ENCODE data around the gene SUMO4. TPM values are rescaled to one million over a fixed set of nuclear protein-coding genes. Genes with fewer than 3 reads are reported as not detected.

SUMO4 gene
- polyA plus RNA-seq: 0.79 TPM

- no peaks in the 10 kb centered on the region for H3K27me3 Mint-ChIP-seq
- peak within 1 kb of the TSS in 1 of 3 donors; percentile 53 for H3K27ac Mint-ChIP-seq
- no peak within 1 kb of the TSS for H3K4me3 Mint-ChIP-seq
- H3K9me3 Mint-ChIP-seq: no peaks in the 10 kb centered on the region
- H3K4me1 Mint-ChIP-seq: peaks cover 2 to 7% (median 6%) of the 10 kb centered on the region in 3 donors
- H3K36me3 Mint-ChIP-seq: peaks cover 10% of the 10 kb centered on the region
These were observed at the start of gene SUMO4 for GRCh38 chr6:149400050-149400449. Gene SUMO4 (plus strand): TSS chr6:149400262. CDS start chr6:149400392, 130 bp downstream.

- H3K9me3 Mint-ChIP-seq: no peaks in the 10 kb centered on the region
- H3K4me3 Mint-ChIP-seq: no peak overlapping the region
- no peaks in the 10 kb centered on the region for H3K27me3 Mint-ChIP-seq
- H3K36me3 Mint-ChIP-seq: peaks cover 3% of the 10 kb centered on the region
- no peak overlapping the region for H3K27ac Mint-ChIP-seq
- H3K4me1 Mint-ChIP-seq: peaks cover 18 to 48% (median 32%) of the 10 kb centered on the region in 3 donors
These were observed 46.1 kb upstream of the SUMO4 start for GRCh38 chr6:149354009-149354408.

GRCh38 chr6:149356081-149356750, 43.8 kb upstream of the SUMO4 start:
- H3K27ac Mint-ChIP-seq: no peak overlapping the region
- H3K4me3 Mint-ChIP-seq: no peak overlapping the region

GRCh38 chr6:149357726-149358538, 42.1 kb upstream of the SUMO4 start:
- Mint-ChIP-seq H3K4me1 (peaks cover 29 to 45% (median 33%) of the 10 kb centered on the region in 3 donors), H3K27ac (peak overlapping the region in 1 of 3 donors; percentile 39), H3K4me3 (no peak overlapping the region), H3K9me3 (no peaks in the 10 kb centered on the region), H3K36me3 (peaks cover 20% of the 10 kb centered on the region), H3K27me3 (no peaks in the 10 kb centered on the region)

More at GRCh38 chr6:149356081-149356750, 43.8 kb upstream of the SUMO4 start:
- no peaks in the 10 kb centered on the region for H3K9me3 Mint-ChIP-seq
- H3K36me3 Mint-ChIP-seq: peaks cover 17% of the 10 kb centered on the region
- H3K4me1 Mint-ChIP-seq: peaks cover 27 to 44% (median 30%) of the 10 kb centered on the region in 3 donors
- H3K27me3 Mint-ChIP-seq: no peaks in the 10 kb centered on the region

- Mint-ChIP-seq H3K4me1 (peaks cover 34 to 48% (median 36%) of the 10 kb centered on the region in 3 donors), H3K9me3 (no peaks in the 10 kb centered on the region), H3K36me3 (peaks cover 21% of the 10 kb centered on the region), H3K27ac (peak overlapping the region in 2 of 3 donors; percentile 27 to 71), H3K4me3 (peak overlapping the region in 1 of 4 donors; percentile 22), H3K27me3 (no peaks in the 10 kb centered on the region)
These were observed 40.6 kb upstream of the SUMO4 start for GRCh38 chr6:149359440-149359839.

- H3K4me1 Mint-ChIP-seq: peaks cover 42 to 51% (median 43%) of the 10 kb centered on the region in 3 donors
These were observed 39.5 kb upstream of the SUMO4 start for GRCh38 chr6:149360536-149360935.

GRCh38 chr6:149362289-149362688, 37.8 kb upstream of the SUMO4 start:
- H3K9me3 Mint-ChIP-seq: no peaks in the 10 kb centered on the region
- H3K36me3 Mint-ChIP-seq: peaks cover 21% of the 10 kb centered on the region
- peak overlapping the region in 1 of 3 donors; percentile 18 for H3K27ac Mint-ChIP-seq
- H3K4me3 Mint-ChIP-seq: peak overlapping the region in 1 of 4 donors; percentile 17
- no peaks in the 10 kb centered on the region for H3K27me3 Mint-ChIP-seq
- H3K4me1 Mint-ChIP-seq: peaks cover 40 to 43% (median 42%) of the 10 kb centered on the region in 3 donors

More at GRCh38 chr6:149360536-149360935, 39.5 kb upstream of the SUMO4 start:
- H3K9me3 Mint-ChIP-seq: no peaks in the 10 kb centered on the region
- H3K36me3 Mint-ChIP-seq: peaks cover 21% of the 10 kb centered on the region
- no peak overlapping the region for H3K4me3 Mint-ChIP-seq
- H3K27me3 Mint-ChIP-seq: no peaks in the 10 kb centered on the region
- H3K27ac Mint-ChIP-seq: no peak overlapping the region

- Mint-ChIP-seq H3K9me3 (no peaks in the 10 kb centered on the region), H3K36me3 (peaks cover 18% of the 10 kb centered on the region), H3K27me3 (no peaks in the 10 kb centered on the region), H3K27ac (no peak overlapping the region), H3K4me3 (no peak overlapping the region), H3K4me1 (peaks cover 40 to 43% (median 42%) of the 10 kb centered on the region in 3 donors)
These were observed 36.9 kb upstream of the SUMO4 start for GRCh38 chr6:149363154-149363553.

- H3K4me1 Mint-ChIP-seq: peaks cover 32 to 35% (median 32%) of the 10 kb centered on the region in 3 donors
- peaks cover 13% of the 10 kb centered on the region for H3K36me3 Mint-ChIP-seq
- no peaks in the 10 kb centered on the region for H3K27me3 Mint-ChIP-seq
- no peak overlapping the region for H3K4me3 Mint-ChIP-seq
- peak overlapping the region in 1 of 3 donors; percentile 28 for H3K27ac Mint-ChIP-seq
- H3K9me3 Mint-ChIP-seq: no peaks in the 10 kb centered on the region
These were observed 35.5 kb upstream of the SUMO4 start for GRCh38 chr6:149364557-149364956.

- no peaks in the 10 kb centered on the region for H3K27me3 Mint-ChIP-seq
- H3K27ac Mint-ChIP-seq: peak overlapping the region in 1 of 3 donors; percentile 6
- no peaks in the 10 kb centered on the region for H3K9me3 Mint-ChIP-seq
- H3K4me1 Mint-ChIP-seq: peaks cover 31 to 37% (median 34%) of the 10 kb centered on the region in 3 donors
- peak overlapping the region in 1 of 4 donors; percentile 33 for H3K4me3 Mint-ChIP-seq
- peaks cover 9% of the 10 kb centered on the region for H3K36me3 Mint-ChIP-seq
These were observed 34.9 kb upstream of the SUMO4 start for GRCh38 chr6:149365197-149365596.

GRCh38 chr6:149366267-149366921, 33.7 kb upstream of the SUMO4 start:
- peaks cover 29 to 44% (median 37%) of the 10 kb centered on the region in 3 donors for H3K4me1 Mint-ChIP-seq
- H3K27me3 Mint-ChIP-seq: no peaks in the 10 kb centered on the region
- no peak overlapping the region for H3K27ac Mint-ChIP-seq
- no peak overlapping the region for H3K4me3 Mint-ChIP-seq
- H3K36me3 Mint-ChIP-seq: peaks cover 5% of the 10 kb centered on the region
- H3K9me3 Mint-ChIP-seq: no peaks in the 10 kb centered on the region

GRCh38 chr6:149368065-149368464, 32.0 kb upstream of the SUMO4 start:
- Mint-ChIP-seq H3K9me3 (no peaks in the 10 kb centered on the region), H3K4me1 (peaks cover 29 to 38% (median 37%) of the 10 kb centered on the region in 3 donors), H3K27me3 (no peaks in the 10 kb centered on the region), H3K36me3 (peaks cover 3% of the 10 kb centered on the region), H3K27ac (no peak overlapping the region), H3K4me3 (no peak overlapping the region)

GRCh38 chr6:149371154-149371553, 28.9 kb upstream of the SUMO4 start:
- H3K4me1 Mint-ChIP-seq: peaks cover 19 to 34% (median 33%) of the 10 kb centered on the region in 3 donors

GRCh38 chr6:149372062-149372461, 28.0 kb upstream of the SUMO4 start:
- H3K4me3 Mint-ChIP-seq: no peak overlapping the region
- no peaks in the 10 kb centered on the region for H3K27me3 Mint-ChIP-seq
- H3K9me3 Mint-ChIP-seq: no peaks in the 10 kb centered on the region
- H3K36me3 Mint-ChIP-seq: peaks cover 3% of the 10 kb centered on the region
- H3K4me1 Mint-ChIP-seq: peaks cover 19 to 40% (median 35%) of the 10 kb centered on the region in 3 donors
- no peak overlapping the region for H3K27ac Mint-ChIP-seq

More at GRCh38 chr6:149371154-149371553, 28.9 kb upstream of the SUMO4 start:
- no peaks in the 10 kb centered on the region for H3K9me3 Mint-ChIP-seq
- no peaks in the 10 kb centered on the region for H3K27me3 Mint-ChIP-seq
- H3K27ac Mint-ChIP-seq: peak overlapping the region in 2 of 3 donors; percentile 17 to 79
- H3K36me3 Mint-ChIP-seq: peaks cover 3% of the 10 kb centered on the region
- peak overlapping the region in 2 of 4 donors; percentile 44 to 53 for H3K4me3 Mint-ChIP-seq

Data from IgD-negative memory B cell (primary cell).